ENCODE results near the gene KSR1.

Gene KSR1

DNA sequence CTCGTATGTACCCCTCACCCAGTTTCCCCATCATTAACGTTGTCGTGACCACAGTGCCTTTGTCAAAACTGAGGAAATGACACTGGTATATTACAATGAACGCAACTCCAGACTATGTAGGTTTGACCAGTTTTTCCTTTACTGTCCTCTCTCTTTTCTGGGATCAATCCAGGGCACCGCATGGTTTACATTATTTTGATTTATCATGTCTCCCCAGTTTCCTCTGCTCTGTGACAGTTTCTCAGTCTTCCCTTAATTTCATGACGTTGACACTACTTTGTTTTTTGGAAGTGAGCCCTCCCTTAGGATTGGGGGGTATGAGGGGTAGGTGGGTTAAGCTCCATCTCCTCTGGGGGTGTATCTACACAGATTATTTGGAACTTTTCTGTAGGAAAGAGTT, 98.7 kb downstream of the KSR1 start:
- Histone ChIP-seq H3K36me3 (replicated peaks; ENCODE audit: low read depth, low read length) (no peaks in the 10 kb centered on the region), H3K4me3 (ENCODE audit: low read length) (no peak overlapping the region), H3K79me2 (ENCODE audit: low read length) (no peaks in the 10 kb centered on the region), H3K27ac (ENCODE audit: low read length) (no peak overlapping the region), H2AFZ (ENCODE audit: low read depth, low read length) (no peak overlapping the region), H3K4me1 (ENCODE audit: low read length) (peaks cover 16% of the 10 kb centered on the region), H3K9ac (ENCODE audit: low read length) (no peak overlapping the region), H3K27me3 (ENCODE audit: low read depth, low read length) (peaks cover 91% of the 10 kb centered on the region), H3K9me3 (ENCODE audit: insufficient read depth, low read length) (no peaks in the 10 kb centered on the region), H3K4me2 (ENCODE audit: low read length) (no peak overlapping the region), H4K20me1 (ENCODE audit: insufficient read depth, low read length) (0 out of 2 replicates have a peak, but pooled peaks cover 11% of the 10 kb centered on the region)
- TF ChIP-seq, protein P1, sequence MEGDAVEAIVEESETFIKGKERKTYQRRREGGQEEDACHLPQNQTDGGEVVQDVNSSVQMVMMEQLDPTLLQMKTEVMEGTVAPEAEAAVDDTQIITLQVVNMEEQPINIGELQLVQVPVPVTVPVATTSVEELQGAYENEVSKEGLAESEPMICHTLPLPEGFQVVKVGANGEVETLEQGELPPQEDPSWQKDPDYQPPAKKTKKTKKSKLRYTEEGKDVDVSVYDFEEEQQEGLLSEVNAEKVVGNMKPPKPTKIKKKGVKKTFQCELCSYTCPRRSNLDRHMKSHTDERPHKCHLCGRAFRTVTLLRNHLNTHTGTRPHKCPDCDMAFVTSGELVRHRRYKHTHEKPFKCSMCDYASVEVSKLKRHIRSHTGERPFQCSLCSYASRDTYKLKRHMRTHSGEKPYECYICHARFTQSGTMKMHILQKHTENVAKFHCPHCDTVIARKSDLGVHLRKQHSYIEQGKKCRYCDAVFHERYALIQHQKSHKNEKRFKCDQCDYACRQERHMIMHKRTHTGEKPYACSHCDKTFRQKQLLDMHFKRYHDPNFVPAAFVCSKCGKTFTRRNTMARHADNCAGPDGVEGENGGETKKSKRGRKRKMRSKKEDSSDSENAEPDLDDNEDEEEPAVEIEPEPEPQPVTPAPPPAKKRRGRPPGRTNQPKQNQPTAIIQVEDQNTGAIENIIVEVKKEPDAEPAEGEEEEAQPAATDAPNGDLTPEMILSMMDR (IDR thresholded peaks at IDR 0.05; ENCODE audit: low read depth, low read length), result no peak
- no peak for TF ChIP-seq EZH2phosphoT487 (IDR thresholded peaks at IDR 0.05; ENCODE audit: low read depth)

DNA sequence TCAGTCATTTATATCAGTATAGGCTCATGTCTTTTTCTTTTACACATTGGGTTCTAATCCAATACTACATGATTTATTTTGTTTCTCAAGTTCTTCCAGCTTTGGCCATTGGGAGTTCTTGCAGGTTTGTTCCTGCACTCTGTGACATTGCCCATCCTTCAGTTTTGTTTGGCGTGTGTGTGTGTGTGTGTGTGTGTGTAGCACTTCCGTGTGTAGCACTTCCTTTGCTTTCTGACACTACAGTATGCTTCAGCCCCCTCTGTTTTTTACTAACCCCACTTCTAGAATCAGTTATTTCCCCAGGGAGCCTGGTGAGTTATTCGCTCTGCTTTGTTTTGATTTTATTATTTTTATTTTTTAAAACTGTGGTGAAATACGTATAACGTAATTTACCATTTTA, 99.1 kb downstream of the KSR1 start:
- Histone ChIP-seq H3K4me3 (ENCODE audit: low read length) (no peak overlapping the region), H3K27ac (ENCODE audit: low read length) (no peak overlapping the region), H3K4me1 (ENCODE audit: low read length) (peaks cover 21% of the 10 kb centered on the region), H3K36me3 (replicated peaks; ENCODE audit: low read depth, low read length) (no peaks in the 10 kb centered on the region), H2AFZ (ENCODE audit: low read depth, low read length) (no peak overlapping the region), H3K9me3 (ENCODE audit: insufficient read depth, low read length) (no peaks in the 10 kb centered on the region), H3K9ac (ENCODE audit: low read length) (no peak overlapping the region), H4K20me1 (ENCODE audit: insufficient read depth, low read length) (0 out of 2 replicates have a peak, but pooled peaks cover 11% of the 10 kb centered on the region), H3K4me2 (ENCODE audit: low read length) (no peak overlapping the region), H3K79me2 (ENCODE audit: low read length) (no peaks in the 10 kb centered on the region), H3K27me3 (ENCODE audit: low read depth, low read length) (peaks cover 92% of the 10 kb centered on the region)
- TF ChIP-seq, protein P1 (IDR thresholded peaks at IDR 0.05; ENCODE audit: low read depth, low read length), result no peak
- TF ChIP-seq EZH2phosphoT487 (IDR thresholded peaks at IDR 0.05; ENCODE audit: low read depth), result no peak

- H3K27ac ChIP-seq (ENCODE audit: low read length), result no peak overlapping the region
- peaks cover 93% of the 10 kb centered on the region for H3K27me3 ChIP-seq (ENCODE audit: low read depth, low read length)
- H3K79me2 ChIP-seq (ENCODE audit: low read length), result no peaks in the 10 kb centered on the region
- H3K9me3 ChIP-seq (ENCODE audit: insufficient read depth, low read length), result no peaks in the 10 kb centered on the region
- H3K9ac ChIP-seq (ENCODE audit: low read length), result no peak overlapping the region
- 0 out of 2 replicates have a peak, but pooled peaks cover 11% of the 10 kb centered on the region for H4K20me1 ChIP-seq (ENCODE audit: insufficient read depth, low read length)
- no peak overlapping the region; the same call in 1 of the 2 replicates for H3K4me2 ChIP-seq (ENCODE audit: low read length)
- no peak for TF ChIP-seq EZH2phosphoT487 (IDR thresholded peaks at IDR 0.05; ENCODE audit: low read depth)
- TF ChIP-seq, protein P1 (IDR thresholded peaks at IDR 0.05; ENCODE audit: low read depth, low read length), result no peak
- no peak overlapping the region for H3K4me3 ChIP-seq (ENCODE audit: low read length)
- no peaks in the 10 kb centered on the region for H3K36me3 ChIP-seq (replicated peaks; ENCODE audit: low read depth, low read length)
- peaks cover 21% of the 10 kb centered on the region for H3K4me1 ChIP-seq (ENCODE audit: low read length)
- H2AFZ ChIP-seq (ENCODE audit: low read depth, low read length), result no peak overlapping the region
These were observed 102.1 kb downstream of the KSR1 start for GRCh38 chr17:27558341-27558740.

DNA sequence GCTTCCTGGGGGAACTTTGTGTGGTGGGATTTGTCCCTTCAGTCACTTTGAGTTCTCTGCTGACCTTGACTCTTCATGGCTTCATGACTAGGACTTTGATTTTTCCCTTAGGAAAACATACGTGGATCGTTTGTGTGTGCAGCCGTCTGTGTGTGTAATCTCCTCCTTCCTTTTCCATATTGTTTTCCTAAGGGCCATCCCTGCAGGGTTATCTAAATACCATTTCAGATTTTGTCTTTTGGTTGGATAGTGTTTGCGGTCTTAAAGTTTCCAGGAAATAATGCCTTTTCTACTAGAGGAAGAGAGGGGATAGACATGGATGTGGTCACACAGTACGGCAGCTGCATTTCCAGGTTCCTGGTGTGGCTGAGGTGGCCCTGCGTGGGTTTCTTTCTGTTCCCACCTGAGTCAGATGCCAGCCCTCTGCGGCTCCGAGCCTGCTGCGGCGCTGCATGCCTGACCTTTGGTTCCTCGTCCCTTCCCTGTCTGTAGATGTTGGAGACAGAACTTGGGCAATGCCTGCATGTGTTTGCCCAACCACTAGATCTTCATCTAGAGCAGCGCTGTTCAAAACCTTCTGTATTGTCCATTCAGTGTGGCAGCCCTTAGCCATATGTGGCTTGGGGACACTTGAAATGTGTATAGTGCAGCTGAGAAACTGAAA, 102.7 kb downstream of the KSR1 start:
- no peak overlapping the region for H3K9ac ChIP-seq (ENCODE audit: low read length)
- 0 out of 2 replicates have a peak, but pooled peaks cover 11% of the 10 kb centered on the region for H4K20me1 ChIP-seq (ENCODE audit: insufficient read depth, low read length)
- no peaks in the 10 kb centered on the region for H3K79me2 ChIP-seq (ENCODE audit: low read length)
- H3K27ac ChIP-seq (ENCODE audit: low read length), result no peak overlapping the region
- no peak overlapping the region for H2AFZ ChIP-seq (ENCODE audit: low read depth, low read length)
- no peaks in the 10 kb centered on the region for H3K9me3 ChIP-seq (ENCODE audit: insufficient read depth, low read length)
- H3K27me3 ChIP-seq (ENCODE audit: low read depth, low read length), result peaks cover 87% of the 10 kb centered on the region
- peak overlapping the region; percentile 62 for H3K4me3 ChIP-seq (ENCODE audit: low read length)
- no peaks in the 10 kb centered on the region for H3K36me3 ChIP-seq (replicated peaks; ENCODE audit: low read depth, low read length)
- H3K4me1 ChIP-seq (ENCODE audit: low read length), result peaks cover 21% of the 10 kb centered on the region
- TF ChIP-seq, protein P1 (IDR thresholded peaks at IDR 0.05; ENCODE audit: low read depth, low read length), result no peak
- TF ChIP-seq EZH2phosphoT487 (IDR thresholded peaks at IDR 0.05; ENCODE audit: low read depth), result no peak
- H3K4me2 ChIP-seq (ENCODE audit: low read length), result peak overlapping the region; percentile 85

Measured in OCI-LY3 (cell line).